Activated CD4-positive, alpha-beta T cell treated with anti-CD3 and anti-CD28 coated beads, Interleukin-2, amount 50 U/mL, for 48 hours (primary cell): Measurements from ENCODE around the gene SPI1.
"Not testable (repeated sequence)": the region's sequence is repeated elsewhere in the genome, so short reads cannot be mapped to it uniquely, and the experiment has no call there.

Experiments used
- DNase-seq, 2 experiments: peaks; one replicate each; pipeline ENCODE4 v3.0.0-alpha.2; 2020

Gene SPI1

GRCh38 chr11:47337229-47337924 lies 41.0 kb downstream of the SPI1 start:
- no peak for DNase-seq

GRCh38 chr11:47336595-47336994 lies 41.8 kb downstream of the SPI1 start:
- DNase-seq = no peak

GRCh38 chr11:47335733-47336132 lies 42.6 kb downstream of the SPI1 start:
- no peak for DNase-seq

- DNase-seq = not testable (repeated sequence)
Measured at GRCh38 chr11:47334699-47335411, 43.5 kb downstream of the SPI1 start.

DNA sequence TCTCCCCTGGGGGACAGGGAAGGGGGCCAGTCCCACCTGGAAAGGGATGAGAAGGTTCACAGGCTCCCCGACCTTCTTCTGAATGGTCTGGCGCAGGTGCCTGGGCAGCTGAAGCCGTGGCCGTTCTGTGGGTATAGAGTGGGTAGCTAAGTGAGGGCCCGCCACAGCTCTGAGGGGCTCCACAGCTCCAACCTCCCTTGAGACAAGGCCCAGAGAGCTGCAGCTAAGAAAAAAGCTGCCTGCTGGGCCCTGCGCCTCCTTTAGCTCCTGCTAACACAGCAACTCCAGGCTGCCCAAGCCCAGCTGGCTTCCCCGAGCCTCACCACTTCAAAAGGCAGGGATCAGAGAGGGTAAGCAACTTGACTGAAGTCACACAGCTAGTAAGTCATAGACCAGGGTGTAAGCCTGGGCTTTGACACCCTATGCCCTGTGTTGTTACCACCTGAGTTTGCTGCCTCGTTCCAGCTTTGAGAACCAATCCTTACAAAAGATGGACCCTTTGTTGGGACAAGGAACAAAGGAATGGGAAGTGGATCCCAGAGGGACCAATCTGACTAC lies 44.4 kb downstream of the SPI1 start:
- no peak for DNase-seq

- DNase-seq = no peak
Measured at GRCh38 chr11:47333526-47333845, 44.9 kb downstream of the SPI1 start.

- no peak for DNase-seq
Measured at GRCh38 chr11:47332791-47333525, 45.4 kb downstream of the SPI1 start.

- no peak for DNase-seq
Measured at GRCh38 chr11:47332303-47332711, 46.0 kb downstream of the SPI1 start.

- DNase-seq = no peak
Measured at GRCh38 chr11:47331454-47332302, 46.7 kb downstream of the SPI1 start.

DNA sequence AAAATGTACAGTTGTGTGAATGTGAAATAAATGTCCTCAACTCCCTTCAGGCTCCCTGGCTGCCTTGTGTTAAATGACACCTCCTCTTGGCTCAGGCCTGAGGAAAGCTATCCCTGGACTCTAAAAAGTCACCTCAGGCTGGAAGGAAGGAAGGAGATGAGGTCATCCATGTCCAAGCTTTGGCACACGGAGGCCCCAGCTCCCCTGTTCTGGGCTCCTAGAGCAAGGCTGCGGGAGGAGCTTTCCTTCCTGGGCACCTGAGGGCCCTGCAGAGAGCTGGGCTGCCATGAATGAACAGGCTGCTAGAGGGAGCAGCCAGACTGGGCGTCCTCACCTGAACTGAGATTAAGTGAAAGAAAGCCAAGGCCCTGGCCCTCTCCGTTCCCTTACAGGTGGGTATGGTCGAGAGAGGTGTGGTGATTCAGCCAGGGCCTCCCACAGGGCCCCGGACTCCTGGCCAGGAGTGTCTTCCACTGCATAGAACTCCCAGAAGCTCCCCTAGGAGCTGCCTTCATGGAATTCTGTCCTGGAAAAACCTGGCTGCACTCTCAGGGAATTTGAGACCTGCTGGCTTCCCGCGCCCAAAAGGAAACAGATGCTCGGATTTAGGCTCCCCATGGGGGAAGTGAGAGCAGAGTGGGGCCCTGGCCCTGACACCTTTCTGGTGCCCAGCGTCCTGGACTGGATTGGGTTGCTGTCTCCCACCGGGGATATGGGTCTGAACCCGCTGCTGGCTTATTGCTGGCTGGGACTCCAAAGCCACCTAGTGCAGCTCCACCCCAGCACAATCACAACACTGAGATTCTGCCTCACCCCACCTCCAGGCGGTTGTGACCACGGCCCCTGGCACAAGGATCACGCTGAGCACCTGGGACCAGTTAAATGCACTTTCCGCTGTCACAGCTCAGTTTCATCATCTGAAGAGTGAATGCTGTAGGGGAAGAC lies 48.1 kb downstream of the SPI1 start:
- DNase-seq = no peak

DNA sequence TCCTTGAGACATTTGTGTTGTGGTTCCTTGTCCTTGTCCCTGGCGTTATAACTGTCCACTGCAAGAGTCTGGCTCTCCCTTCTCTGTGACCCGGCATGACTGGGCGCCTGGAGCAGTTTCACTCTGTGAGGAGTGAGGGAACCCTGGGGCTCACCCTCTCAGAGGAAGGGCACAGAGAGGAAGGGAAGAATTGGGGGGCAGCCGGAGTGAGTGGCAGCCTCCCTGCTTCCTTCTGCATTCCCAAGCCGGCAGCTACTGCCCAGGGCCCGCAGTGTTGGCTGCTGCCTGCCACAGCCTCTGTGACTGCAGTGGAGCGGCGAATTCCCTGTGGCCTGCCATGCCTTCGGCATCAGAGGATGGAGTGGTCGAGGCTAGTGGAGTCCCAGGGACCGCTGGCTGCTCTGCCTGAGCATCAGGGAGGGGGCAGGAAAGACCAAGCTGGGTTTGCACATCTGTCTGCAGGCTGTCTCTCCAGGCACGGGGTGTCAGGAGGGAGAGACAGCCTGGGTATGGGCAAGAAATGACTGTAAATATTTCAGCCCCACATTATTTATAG lies 48.8 kb downstream of the SPI1 start:
- no peak for DNase-seq

DNA sequence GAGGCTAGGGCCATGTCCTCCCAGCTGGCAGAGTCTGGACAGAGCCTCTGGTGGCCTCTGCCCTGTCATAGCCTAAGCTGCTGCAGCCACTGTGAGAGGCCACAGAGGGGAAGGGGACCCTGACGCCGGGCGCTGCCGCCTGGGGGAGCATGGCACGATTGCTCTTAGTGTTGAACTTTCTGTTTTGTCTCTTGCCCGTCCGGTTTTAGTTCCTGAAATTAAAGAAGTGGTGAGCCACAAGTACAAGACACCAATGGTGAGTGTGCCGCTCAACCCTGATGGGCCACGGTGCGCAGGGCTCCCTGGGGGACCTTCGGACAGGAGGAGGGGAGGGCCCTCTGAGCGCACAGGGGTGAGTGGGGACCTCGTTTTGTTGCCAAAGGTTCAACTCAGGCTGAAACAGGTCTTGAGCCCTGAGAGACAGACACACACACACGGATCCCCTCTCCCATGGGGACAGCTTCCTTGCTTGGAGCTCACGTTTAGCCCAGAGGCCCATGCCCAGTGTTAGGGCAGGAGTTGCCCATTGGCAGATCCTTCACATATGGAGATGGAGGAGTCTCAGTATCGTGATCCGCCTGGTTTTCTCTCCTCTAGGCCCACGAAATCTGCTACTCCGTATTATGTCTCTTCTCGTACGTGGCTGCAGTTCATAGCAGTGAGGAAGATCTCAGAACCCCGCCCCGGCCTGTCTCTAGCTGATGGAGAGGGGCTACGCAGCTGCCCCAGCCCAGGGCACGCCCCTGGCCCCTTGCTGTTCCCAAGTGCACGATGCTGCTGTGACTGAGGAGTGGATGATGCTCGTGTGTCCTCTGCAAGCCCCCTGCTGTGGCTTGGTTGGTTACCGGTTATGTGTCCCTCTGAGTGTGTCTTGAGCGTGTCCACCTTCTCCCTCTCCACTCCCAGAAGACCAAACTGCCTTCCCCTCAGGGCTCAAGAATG lies 49.6 kb downstream of the SPI1 start:
- DNase-seq = no peak

DNA sequence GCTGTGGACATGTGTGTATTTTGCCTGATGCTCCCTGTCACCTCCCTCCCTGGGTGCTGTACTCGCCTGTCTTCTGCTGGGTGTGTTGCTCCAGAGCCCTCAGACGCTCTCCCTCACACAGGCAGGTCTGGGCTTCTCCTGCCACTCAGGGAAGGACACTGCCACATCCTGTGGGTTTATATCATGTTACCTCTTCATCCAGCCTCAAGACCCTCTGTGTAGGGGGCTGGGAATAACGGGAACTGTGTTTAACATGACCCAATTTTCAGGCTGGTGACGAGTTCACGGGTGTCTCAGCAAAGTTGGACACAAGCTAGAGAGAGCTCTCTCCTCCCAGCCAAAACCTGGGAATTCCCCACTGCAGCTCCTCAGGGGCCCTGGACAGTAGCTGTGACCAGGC lies 50.4 kb downstream of the SPI1 start:
- DNase-seq = no peak

- DNase-seq = no peak
Measured at GRCh38 chr11:47327025-47327424, 51.3 kb downstream of the SPI1 start.

DNA sequence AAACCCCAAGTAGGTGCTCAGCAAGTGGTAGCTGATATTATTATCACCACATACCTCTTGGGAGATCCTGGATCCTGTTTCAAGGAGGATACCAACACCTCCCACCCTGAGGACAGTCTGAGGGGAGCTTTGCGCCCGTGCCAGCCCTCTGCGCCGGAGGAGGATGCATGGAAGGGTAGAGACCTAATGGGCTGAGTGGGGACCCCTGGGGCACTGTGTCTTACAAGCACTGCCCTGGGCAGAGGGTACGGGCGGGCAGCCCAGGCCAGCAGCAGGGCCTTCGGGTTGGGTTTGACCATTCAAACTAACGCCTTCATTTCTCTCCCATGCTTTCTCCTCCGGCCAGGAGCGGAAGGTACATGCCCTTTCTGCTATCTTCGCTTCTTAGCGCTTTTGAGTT lies 52.1 kb downstream of the SPI1 start:
- no peak for DNase-seq

- no peak for DNase-seq
Measured at GRCh38 chr11:47325271-47326041, 52.9 kb downstream of the SPI1 start.

GRCh38 chr11:47324520-47324919 lies 53.8 kb downstream of the SPI1 start:
- no peak for DNase-seq

DNA sequence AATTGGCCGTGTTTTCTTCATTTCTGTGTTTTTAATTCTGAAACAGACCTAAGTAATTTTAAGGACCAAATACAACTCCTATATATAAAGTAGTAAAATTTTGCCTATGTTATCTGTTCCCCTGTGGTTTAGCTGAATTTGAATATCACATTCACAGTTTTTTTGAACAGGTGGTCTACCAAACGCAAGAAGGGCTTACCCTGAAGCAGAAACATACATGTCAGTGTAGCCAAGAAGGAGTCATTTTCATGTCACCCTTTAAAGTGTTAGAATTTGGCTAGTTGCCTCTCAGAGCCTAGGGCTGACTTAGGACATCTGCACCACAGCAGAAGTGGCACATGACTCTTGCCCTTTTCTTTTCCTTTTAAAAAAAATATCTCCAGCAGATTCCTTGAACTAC lies 60.2 kb downstream of the SPI1 start:
- no peak for DNase-seq
